Transverse colon (tissue), 4 donors: ENCODE data around the gene PLD5. TPM values are rescaled to one million over a fixed set of nuclear protein-coding genes. Genes with fewer than 3 reads are reported as not detected.
"Not testable (repeated sequence)": the region's sequence is repeated elsewhere in the genome, so short reads cannot be mapped to it uniquely, and the experiment has no call there.

Experiments used
- DNase-seq: peaks from one replicate; pipeline ENCODE4 v3.0.0-alpha.2; 2019
- H3K27ac ChIP-seq, 4 donors: fragments of 200-600 bp; sonication (generic); 2 replicates each; pipeline ENCODE4 v1.5.1; 2016 to 2018; ENCODE audit warnings: inconsistent platforms in 4 of 4
- H3K27me3 ChIP-seq: fragments of 200-600 bp; sonication (generic); 2 replicates; pipeline ENCODE4 v1.5.1; 2017; ENCODE audit warnings: inconsistent platforms
- H3K36me3 ChIP-seq, 4 donors: fragments of 200-600 bp; sonication (generic); 2 replicates each; pipeline ENCODE4 v1.5.1; 2017 to 2019; ENCODE audit warnings: inconsistent platforms in 4 of 4
- H3K4me1 ChIP-seq, 4 donors: fragments of 200-600 bp; sonication (generic); 2 replicates each; pipeline ENCODE4 v1.5.1; 2017 to 2020; ENCODE audit warnings: inconsistent platforms in 4 of 4
- H3K4me3 ChIP-seq, 4 donors: fragments of 200-600 bp; sonication (generic); 1 replicate in 1 of 4; 2 replicates in 3 of 4; pipeline versions ENCODE4 v1.5.1 to v1.6.1; 2017 to 2019; ENCODE audit warnings: inconsistent platforms in 4 of 4
- H3K9me3 ChIP-seq, 2 donors: fragments of 200-600 bp; sonication (generic); 2 replicates each; pipeline ENCODE4 v1.5.1; 2017 to 2019; ENCODE audit warnings: inconsistent platforms in 2 of 2
- EP300 ChIP-seq: sonication (generic); formaldehyde crosslinking; IDR thresholded peaks from one replicate; pipeline ENCODE4 v1.6.1; 2017; ENCODE audit warnings: antibody characterized with exemption, low read depth
- POLR2A ChIP-seq: fragments of 450-650 bp; IDR thresholded peaks from one replicate; pipeline ENCODE4 v1.6.1; 2016; ENCODE audit warnings: antibody characterized with exemption, mild to moderate bottlenecking, moderate library complexity
- POLR2AphosphoS5 ChIP-seq, 3 donors: sonication (generic); formaldehyde crosslinking; IDR thresholded peaks; one replicate each; pipeline ENCODE4 v1.6.1; 2016; ENCODE audit warnings: antibody characterized with exemption in 3 of 3
- WGBS, 2 donors: methylation state at CpG; one replicate each; pipeline ENCODE4 v1.1.5; 2018; ENCODE audit warnings: low coverage in 1 of 2; 5-methylcytosine and 5-hydroxymethylcytosine counted together
- in situ Hi-C, 4 donors: fragments of 200-750 bp; cut with MboI; loops; one replicate each; pipeline versions ENCODE4 v1.15.0 to v1.15.1; 2017; ENCODE audit warnings: low sequenced_read_pairs in 3 of 4, low pct_ligation_motif_present in 1 of 4, low pct_unique_long_range_greater_than_20kb in 1 of 4
- intact Hi-C: fragments of 100-400 bp; cut with DNase I; formaldehyde crosslinking; loops from one replicate; pipeline ENCODE4 v1.15.1; 2023; ENCODE audit warnings: low total_unique reads
- total RNA-seq, 4 donors: library from RNA; depleted of rRNA; stranded (reverse); fragments of >200 nt; gene quantifications; one replicate each; pipeline ENCODE4 v1.1.0, GENCODE V29; 2016
- TF ChIP-seq, protein P1 (sequence below), 5 experiments: fragments of 200-600 bp in 3 of 5; fragments of 450-650 bp in 2 of 5; sonication (generic) in 3 of 5; IDR thresholded peaks; 1 replicate in 2 of 5; 2 replicates in 3 of 5; pipeline ENCODE4 v1.5.1; 2016 to 2017; ENCODE audit warnings: antibody characterized with exemption in 5 of 5, inconsistent platforms in 3 of 5, mild to moderate bottlenecking in 2 of 5, moderate library complexity in 1 of 5

PLD5 gene
- total RNA-seq, 4 donors from 2014 or later = 0.16 TPM; not detected in 3

DNA sequence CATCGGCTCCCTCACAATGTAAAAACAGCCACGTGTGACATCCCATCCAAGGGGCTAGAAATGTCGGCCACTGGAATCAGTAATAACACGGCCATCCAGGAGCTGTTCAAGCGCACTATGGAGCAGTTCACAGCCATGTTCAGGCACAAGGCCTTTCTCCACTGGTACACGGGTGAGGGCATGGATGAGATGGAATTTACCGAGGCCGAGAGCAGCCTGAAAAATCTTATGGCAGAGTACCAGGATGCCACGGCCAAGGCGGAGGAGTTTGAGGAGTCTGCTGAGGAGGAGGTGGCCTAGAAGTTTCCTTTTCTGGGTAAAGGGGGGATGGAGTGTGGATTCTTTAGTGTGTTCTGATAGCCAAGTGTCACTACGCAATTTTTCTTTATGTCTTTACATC, 464.5 kb downstream of the PLD5 start:
- H3K27ac ChIP-seq = no peak overlapping the region
- H3K4me3 ChIP-seq = no peak overlapping the region
- no peaks in the 10 kb centered on the region for H3K9me3 ChIP-seq
- in situ Hi-C loops (no loop called here), intact Hi-C loops (no loop called here)
- no peaks in the 10 kb centered on the region for H3K36me3 ChIP-seq
- no peak for DNase-seq
- TF ChIP-seq POLR2AphosphoS5 (IDR thresholded peaks at IDR 0.05) (no peak), POLR2A (no peak), EP300 (no peak)
- TF ChIP-seq, protein P1, sequence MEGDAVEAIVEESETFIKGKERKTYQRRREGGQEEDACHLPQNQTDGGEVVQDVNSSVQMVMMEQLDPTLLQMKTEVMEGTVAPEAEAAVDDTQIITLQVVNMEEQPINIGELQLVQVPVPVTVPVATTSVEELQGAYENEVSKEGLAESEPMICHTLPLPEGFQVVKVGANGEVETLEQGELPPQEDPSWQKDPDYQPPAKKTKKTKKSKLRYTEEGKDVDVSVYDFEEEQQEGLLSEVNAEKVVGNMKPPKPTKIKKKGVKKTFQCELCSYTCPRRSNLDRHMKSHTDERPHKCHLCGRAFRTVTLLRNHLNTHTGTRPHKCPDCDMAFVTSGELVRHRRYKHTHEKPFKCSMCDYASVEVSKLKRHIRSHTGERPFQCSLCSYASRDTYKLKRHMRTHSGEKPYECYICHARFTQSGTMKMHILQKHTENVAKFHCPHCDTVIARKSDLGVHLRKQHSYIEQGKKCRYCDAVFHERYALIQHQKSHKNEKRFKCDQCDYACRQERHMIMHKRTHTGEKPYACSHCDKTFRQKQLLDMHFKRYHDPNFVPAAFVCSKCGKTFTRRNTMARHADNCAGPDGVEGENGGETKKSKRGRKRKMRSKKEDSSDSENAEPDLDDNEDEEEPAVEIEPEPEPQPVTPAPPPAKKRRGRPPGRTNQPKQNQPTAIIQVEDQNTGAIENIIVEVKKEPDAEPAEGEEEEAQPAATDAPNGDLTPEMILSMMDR (IDR thresholded peaks at IDR 0.05) = no peak
- WGBS, 2 donors = 75 to 90% methylated on average over 9 to 11 of the region's 11 CpGs
- H3K4me1 ChIP-seq = no peaks in the 10 kb centered on the region
- H3K27me3 ChIP-seq = no peaks in the 10 kb centered on the region

DNA sequence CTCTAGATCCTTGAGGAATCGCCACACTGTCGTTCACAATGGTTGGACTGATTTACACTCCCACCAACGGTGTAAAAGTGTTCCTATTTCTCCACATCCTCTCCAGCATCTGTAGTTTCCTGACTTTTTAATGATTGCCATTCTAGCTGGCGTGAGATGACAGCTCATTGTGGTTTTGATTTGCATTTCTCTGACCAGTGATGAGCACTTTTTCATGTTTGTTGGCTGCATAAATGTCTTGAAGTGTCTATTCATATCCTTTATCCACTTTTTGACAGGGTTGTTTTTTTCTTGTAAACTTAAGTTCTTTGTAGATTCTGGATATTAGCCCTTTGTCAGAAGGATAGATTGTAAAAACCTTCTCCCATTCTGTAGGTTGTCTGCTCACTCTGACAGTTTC, 465.9 kb downstream of the PLD5 start:
- DNase-seq, H3K4me3 ChIP-seq, intact Hi-C loops, H3K36me3 ChIP-seq, H3K27ac ChIP-seq, H3K4me1 ChIP-seq, in situ Hi-C loops, H3K27me3 ChIP-seq, H3K9me3 ChIP-seq: not testable (repeated sequence)
- 67 to 70% methylated on average over 2 to 4 of the region's 4 CpGs for WGBS, 2 donors

DNA sequence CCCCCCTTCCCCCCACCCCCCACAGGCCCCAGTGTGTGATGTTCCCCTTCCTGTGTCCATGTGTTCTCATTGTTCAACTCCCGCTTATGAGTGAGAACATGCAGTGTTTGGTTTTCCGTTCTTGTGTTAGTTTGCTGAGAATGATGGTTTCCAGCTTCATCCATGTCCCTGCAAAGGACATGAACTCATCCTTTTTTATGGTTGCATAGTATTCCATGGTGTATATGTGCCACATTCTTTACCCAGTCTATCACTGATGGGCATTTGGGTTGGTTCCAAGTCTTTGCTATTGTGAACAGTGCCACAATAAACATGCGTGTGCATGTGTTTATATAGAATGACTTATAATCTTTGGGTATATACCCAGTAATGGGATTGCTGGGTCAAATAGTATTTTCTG, 466.3 kb downstream of the PLD5 start:
- H3K27me3 ChIP-seq, H3K36me3 ChIP-seq, in situ Hi-C loops, intact Hi-C loops, H3K4me1 ChIP-seq, H3K27ac ChIP-seq, DNase-seq, H3K4me3 ChIP-seq, H3K9me3 ChIP-seq: not testable (repeated sequence)
- WGBS, 2 donors = 81 to 100% methylated on average over 1 to 3 of the region's 3 CpGs

GRCh38 chr1:242057745-242058115, 466.8 kb downstream of the PLD5 start:
- no peak overlapping the region for H3K27ac ChIP-seq
- no peak for DNase-seq
- in situ Hi-C loops = no loop called here

DNA sequence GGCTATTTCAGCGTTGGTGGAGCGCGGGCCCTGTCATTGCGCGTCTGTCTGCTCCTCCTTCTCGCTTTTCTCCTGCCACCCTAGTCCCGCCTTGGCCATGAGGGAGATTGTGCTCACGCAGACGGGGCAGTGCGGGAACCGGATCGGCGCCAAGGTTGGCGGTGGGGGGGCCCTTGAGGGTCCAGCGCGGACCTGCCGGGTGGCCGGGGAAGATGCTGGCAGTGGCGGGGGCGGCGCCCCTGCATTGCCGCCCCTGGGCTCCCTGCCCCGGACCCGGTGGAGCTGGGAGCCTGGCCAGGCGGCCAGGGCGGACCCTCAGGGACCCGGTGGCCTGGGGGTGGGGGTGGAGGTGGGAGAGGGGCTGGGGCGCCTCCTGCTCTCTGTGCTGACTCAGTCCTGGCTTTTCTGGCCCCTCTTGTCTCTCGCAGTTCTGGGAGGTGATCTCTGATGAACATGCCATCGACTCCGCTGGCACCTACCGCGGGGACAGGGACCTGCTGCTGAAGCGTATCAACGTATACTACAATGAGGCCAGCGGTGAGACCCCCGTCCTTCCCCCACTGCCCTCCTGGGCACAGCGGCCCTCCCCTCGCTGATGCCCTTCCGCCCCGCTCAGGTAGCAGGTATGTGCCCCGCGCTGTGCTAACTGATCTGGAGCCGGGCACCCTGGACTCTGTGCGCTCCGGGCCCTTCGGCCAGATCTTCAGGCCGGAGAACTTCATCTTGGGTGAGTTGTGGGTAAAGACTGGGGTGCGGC, 467.3 kb downstream of the PLD5 start:
- 91% methylated on average over 49 of the region's 49 CpGs; no CpG with 5 or more reads in 1 of the 2 donors for WGBS, 2 donors
- intact Hi-C loops = no loop called here
- H3K27ac ChIP-seq = no peak overlapping the region
- no peak for DNase-seq
- no peaks in the 10 kb centered on the region for H3K27me3 ChIP-seq
- no peak overlapping the region for H3K4me3 ChIP-seq
- H3K36me3 ChIP-seq = no peaks in the 10 kb centered on the region
- no peaks in the 10 kb centered on the region for H3K4me1 ChIP-seq
- in situ Hi-C loops = no loop called here
- TF ChIP-seq, protein P1 (IDR thresholded peaks at IDR 0.05) = no peak
- TF ChIP-seq EP300 (no peak), POLR2A (no peak), POLR2AphosphoS5 (IDR thresholded peaks at IDR 0.05) (no peak)
- H3K9me3 ChIP-seq = no peaks in the 10 kb centered on the region

More at GRCh38 chr1:242057745-242058115, 466.8 kb downstream of the PLD5 start:
- Histone ChIP-seq H3K4me1 (no peaks in the 10 kb centered on the region), H3K27me3 (no peaks in the 10 kb centered on the region), H3K36me3 (no peaks in the 10 kb centered on the region), H3K4me3 (no peak overlapping the region), H3K9me3 (no peaks in the 10 kb centered on the region)
- intact Hi-C loops = no loop called here
- 62% methylated on average over 3 of the region's 3 CpGs; no CpG with 5 or more reads in 1 of the 2 donors for WGBS, 2 donors
- TF ChIP-seq EP300 = no peak
- TF ChIP-seq POLR2AphosphoS5 (IDR thresholded peaks at IDR 0.05) = no peak
- TF ChIP-seq, protein P1 (IDR thresholded peaks at IDR 0.05) = no peak
- TF ChIP-seq POLR2A = no peak
